Activated naive CD4-positive, alpha-beta T cell treated with anti-CD3 and anti-CD28 coated beads for 36 hours (primary cell): ENCODE data around the gene SOHLH1. TPM values are rescaled to one million over a fixed set of nuclear protein-coding genes. Genes with fewer than 3 reads are reported as not detected.

ENCODE experiments used
- CTCF ChIA-PET: fragments of 350-600 bp; sonication (Branson Sonifier 250); formaldehyde crosslinking; loops from one replicate; lab custom pipeline; 2021; ENCODE audit warnings: antibody characterized with exemption; lab: Charles Lee
- DNase-seq: peaks from one replicate; pipeline ENCODE4 v3.0.0-alpha.2; 2020
- H3K27ac Mint-ChIP-seq: one replicate; pipeline ENCODE4 v1.8.0; 2021; ENCODE audit warnings: mild to moderate bottlenecking, mixed read lengths
- H3K27me3 Mint-ChIP-seq: one replicate; pipeline ENCODE4 v1.8.0; 2021; ENCODE audit warnings: low read depth, mixed read lengths
- H3K36me3 Mint-ChIP-seq: one replicate; pipeline ENCODE4 v1.8.0; 2021; ENCODE audit warnings: low read depth, mixed read lengths
- H3K4me1 Mint-ChIP-seq: one replicate; pipeline ENCODE4 v1.8.0; 2021; ENCODE audit warnings: low read depth, mixed read lengths
- H3K4me3 Mint-ChIP-seq: one replicate; pipeline ENCODE4 v1.8.0; 2021; ENCODE audit warnings: mild to moderate bottlenecking, moderate library complexity, mixed read lengths
- H3K9me3 Mint-ChIP-seq: one replicate; pipeline ENCODE4 v1.8.0; 2021; ENCODE audit warnings: mixed read lengths
- intact Hi-C: fragments of 100-400 bp; cut with micrococcal nuclease; formaldehyde crosslinking; loops from one replicate; pipeline ENCODE4 v1.15.1; 2023
- total RNA-seq, 2 experiments: library from RNA; stranded (reverse); gene quantifications; one replicate each; pipeline ENCODE4 v1.2.3, GENCODE V29; 2021

SOHLH1 gene
- total RNA-seq, 2 experiments from 2014 or later = not detected

GRCh38 chr9:135655317-135655716 lies 44.0 kb downstream of the SOHLH1 start:
- no peak for DNase-seq
- no peak overlapping the region for H3K4me3 Mint-ChIP-seq
- H3K4me1 Mint-ChIP-seq = no peaks in the 10 kb centered on the region
- H3K27ac Mint-ChIP-seq = no peak overlapping the region
- H3K27me3 Mint-ChIP-seq = no peaks in the 10 kb centered on the region
- H3K9me3 Mint-ChIP-seq = peaks cover 3% of the 10 kb centered on the region
- no peaks in the 10 kb centered on the region for H3K36me3 Mint-ChIP-seq
- intact Hi-C loops = no loop called here
- CTCF ChIA-PET = no interaction called here

DNA sequence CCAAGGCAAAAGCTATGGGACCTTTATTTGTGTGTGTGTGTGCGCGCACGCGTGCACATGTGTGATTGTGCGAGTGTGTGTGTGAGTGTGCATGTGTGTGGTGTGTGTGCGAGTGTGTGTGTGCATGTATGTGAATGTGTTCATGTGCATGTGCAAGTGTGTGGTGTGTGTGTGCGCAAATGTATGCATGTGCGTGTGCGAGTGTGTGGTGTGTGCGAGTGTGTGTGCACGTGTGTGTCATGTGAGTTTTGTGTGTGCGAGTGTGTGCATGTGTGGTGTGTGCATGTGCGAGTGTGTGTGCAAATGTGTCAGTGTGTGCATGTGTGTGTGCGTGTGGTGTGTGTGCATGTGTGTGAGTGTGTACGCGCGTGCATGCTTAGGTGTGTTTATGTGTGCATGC lies 48.9 kb downstream of the SOHLH1 start:
- no peak for DNase-seq
- Mint-ChIP-seq H3K4me1 (no peaks in the 10 kb centered on the region), H3K9me3 (peaks cover 36% of the 10 kb centered on the region), H3K36me3 (peaks cover 4% of the 10 kb centered on the region), H3K27ac (no peak overlapping the region), H3K4me3 (no peak overlapping the region), H3K27me3 (peaks cover 2% of the 10 kb centered on the region)
- intact Hi-C loops = no loop called here
- CTCF ChIA-PET = no interaction called here

DNA sequence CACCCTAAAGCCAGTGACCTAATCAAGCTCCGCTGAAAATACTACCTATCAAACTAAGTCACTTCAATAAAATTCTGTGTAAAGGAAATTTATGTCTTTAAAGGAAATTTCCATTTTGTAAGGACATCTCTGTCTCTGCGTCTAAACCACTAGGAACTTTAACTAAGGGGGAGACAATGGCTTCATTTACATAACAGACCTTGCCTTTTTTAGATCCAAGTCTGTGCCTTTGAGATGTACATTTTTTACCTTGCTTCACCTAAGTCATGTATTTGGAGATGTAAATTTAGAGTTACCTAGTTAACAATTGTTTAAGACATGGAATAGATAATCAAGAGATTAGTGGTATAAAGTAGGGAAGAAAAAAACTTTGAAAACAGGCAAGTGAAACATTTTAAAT lies 49.8 kb downstream of the SOHLH1 start:
- CTCF ChIA-PET = no interaction called here
- Mint-ChIP-seq H3K4me3 (no peak overlapping the region), H3K27ac (no peak overlapping the region), H3K9me3 (peaks cover 45% of the 10 kb centered on the region), H3K27me3 (peaks cover 11% of the 10 kb centered on the region), H3K4me1 (no peaks in the 10 kb centered on the region), H3K36me3 (peaks cover 6% of the 10 kb centered on the region)
- DNase-seq = no peak
- intact Hi-C loops = no loop called here

DNA sequence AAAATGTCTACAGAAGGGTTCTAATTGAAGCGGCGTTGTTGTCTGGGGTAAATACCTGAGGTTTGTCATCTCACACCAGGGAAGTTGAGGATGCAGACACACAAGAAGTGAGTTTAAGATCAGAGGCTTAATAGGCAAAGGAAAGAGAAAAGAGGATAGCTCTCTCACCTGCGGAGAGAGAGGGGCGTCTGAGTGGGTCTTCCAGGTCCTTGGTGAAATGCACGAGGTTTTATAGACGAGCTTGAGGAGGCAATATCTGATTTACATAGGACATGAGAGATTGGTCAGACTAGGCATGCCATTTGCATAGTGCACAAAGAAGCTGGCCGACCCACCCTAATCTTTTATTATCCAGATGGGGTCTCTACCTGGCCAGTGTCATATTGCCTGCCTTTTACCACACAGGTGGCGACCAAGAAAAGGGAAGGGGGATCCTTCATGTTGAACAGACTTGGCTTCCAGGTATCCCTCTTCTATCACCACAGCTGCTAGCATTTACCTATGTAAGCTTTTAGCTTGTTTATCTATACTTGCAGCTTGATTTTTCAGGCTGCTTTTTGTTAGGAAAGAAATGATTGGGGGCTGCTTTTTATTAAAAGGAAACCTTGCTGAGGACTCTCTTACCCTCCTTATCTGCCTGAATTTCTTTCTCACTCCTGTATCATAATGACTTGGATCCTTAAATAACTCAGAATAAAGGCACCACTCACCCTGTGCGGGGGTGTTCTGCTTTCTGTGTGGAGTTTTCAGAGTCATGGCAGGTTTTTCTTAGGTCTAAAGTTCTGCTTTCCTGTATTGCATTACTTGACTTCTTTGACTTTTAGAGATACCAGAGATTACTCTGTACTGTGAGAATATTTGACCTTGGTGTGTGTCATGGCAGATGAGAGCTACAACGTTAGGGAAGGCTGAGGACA lies 50.5 kb downstream of the SOHLH1 start:
- peaks cover 6% of the 10 kb centered on the region for H3K36me3 Mint-ChIP-seq
- intact Hi-C loops = no loop called here
- H3K27me3 Mint-ChIP-seq = peaks cover 11% of the 10 kb centered on the region
- DNase-seq = no peak
- no peaks in the 10 kb centered on the region for H3K4me1 Mint-ChIP-seq
- no peak overlapping the region for H3K4me3 Mint-ChIP-seq
- H3K9me3 Mint-ChIP-seq = peaks cover 47% of the 10 kb centered on the region
- CTCF ChIA-PET = no interaction called here
- no peak overlapping the region for H3K27ac Mint-ChIP-seq

DNA sequence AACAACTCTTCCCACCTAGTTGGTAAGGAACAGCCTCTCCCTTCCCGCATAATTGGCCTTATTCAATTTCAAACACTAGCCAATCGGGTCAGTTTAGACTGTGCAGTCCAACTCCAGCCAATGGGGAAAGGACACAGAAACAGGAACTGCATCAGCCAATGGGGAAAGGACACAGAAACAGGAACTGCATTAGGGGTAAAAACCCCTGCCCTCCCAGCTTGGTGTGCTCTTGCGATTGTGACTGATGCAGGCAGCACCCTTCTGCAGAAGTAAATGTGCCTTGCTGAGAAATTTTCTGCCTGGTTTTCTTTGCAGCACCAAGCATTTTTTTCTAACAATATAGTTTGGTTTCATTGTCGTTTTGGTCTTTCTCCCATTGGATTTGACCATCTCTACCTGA lies 51.4 kb downstream of the SOHLH1 start:
- Mint-ChIP-seq H3K27ac (no peak overlapping the region), H3K4me1 (no peaks in the 10 kb centered on the region), H3K4me3 (no peak overlapping the region), H3K9me3 (peaks cover 53% of the 10 kb centered on the region), H3K27me3 (peaks cover 13% of the 10 kb centered on the region), H3K36me3 (peaks cover 6% of the 10 kb centered on the region)
- CTCF ChIA-PET = no interaction called here
- DNase-seq = no peak
- intact Hi-C loops = no loop called here

DNA sequence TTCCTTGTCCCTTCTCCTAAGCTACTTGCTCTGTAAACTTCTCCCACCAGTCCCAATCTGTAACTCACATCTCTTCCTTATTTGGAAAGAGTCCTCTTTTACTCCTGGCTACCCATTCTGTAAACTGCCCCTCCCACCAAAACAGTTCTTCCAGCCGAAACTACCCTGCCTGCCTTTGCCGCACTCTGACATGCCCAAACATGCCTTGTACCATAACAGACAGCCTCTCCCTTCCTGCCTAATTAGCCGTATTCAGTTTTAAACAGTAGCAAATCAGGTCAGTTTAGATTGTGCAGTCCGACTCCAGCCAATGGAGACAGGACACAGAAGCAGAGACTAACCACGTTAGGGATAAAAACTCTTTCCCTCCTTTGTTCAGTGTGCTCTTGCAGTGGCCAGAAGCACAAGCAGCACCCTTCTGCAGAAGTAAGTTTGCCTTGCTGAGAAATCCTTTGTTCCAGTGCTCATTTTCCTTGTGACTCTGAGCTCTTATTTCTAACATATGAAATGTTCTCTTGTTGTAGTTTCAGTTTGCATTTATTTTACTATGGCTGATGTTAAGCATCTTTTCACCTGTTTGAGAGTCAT lies 54.6 kb downstream of the SOHLH1 start:
- H3K4me3 Mint-ChIP-seq = no peak overlapping the region
- H3K36me3 Mint-ChIP-seq = peaks cover 6% of the 10 kb centered on the region
- no peak for DNase-seq
- intact Hi-C loops = no loop called here
- no peaks in the 10 kb centered on the region for H3K4me1 Mint-ChIP-seq
- H3K27me3 Mint-ChIP-seq = peaks cover 20% of the 10 kb centered on the region
- H3K27ac Mint-ChIP-seq = no peak overlapping the region
- peaks cover 46% of the 10 kb centered on the region for H3K9me3 Mint-ChIP-seq
- CTCF ChIA-PET = interaction anchor here (0.6 kb wide), 1 partner anchor 67 kb away, joined by 3 read pairs; no protein-coding TSS in a partner anchor

Other genes starting within 250 kb of the SOHLH1 start
- gene PPP1R26, start 219.7 kb downstream of the SOHLH1 start, total RNA-seq = under 1 TPM; 0.29 to 0.32 TPM
- 10 to 100 TPM; 36.9 to 40.7 TPM for gene MRPS2, start 198.8 kb downstream of the SOHLH1 start, total RNA-seq
- under 1 TPM in 1 of 2 experiments, not detected in 1; 0.29 TPM for gene LCN1, start 178.0 kb downstream of the SOHLH1 start, total RNA-seq
- not detected for gene OBP2A, start 153.4 kb downstream of the SOHLH1 start, total RNA-seq
- gene PAEP, start 137.7 kb downstream of the SOHLH1 start, total RNA-seq = not detected
- not detected for gene GLT6D1, start 59.9 kb downstream of the SOHLH1 start, total RNA-seq
- gene LCN9, start 36.2 kb downstream of the SOHLH1 start, total RNA-seq = not detected
- not detected for gene KCNT1, start 2.7 kb upstream of the SOHLH1 start, total RNA-seq
- 10 to 100 TPM; 32.6 to 35.2 TPM for gene CAMSAP1, start 208.1 kb upstream of the SOHLH1 start, total RNA-seq